Upper lobe of left lung (tissue), 4 donors: ENCODE data around the gene CD8A.

ENCODE experiments used
- POLR2A ChIP-seq, 4 donors: fragments of 450-650 bp; IDR thresholded peaks; one replicate each; pipeline ENCODE4 v1.5.1; 2016 to 2017; ENCODE audit warnings: antibody characterized with exemption in 4 of 4, mild to moderate bottlenecking in 2 of 4
- TF ChIP-seq, protein P1 (sequence below), 6 experiments: fragments of 450-650 bp in 4 of 6; fragments of 200-600 bp in 2 of 6; sonication (generic) in 2 of 6; IDR thresholded peaks; one replicate each; pipeline ENCODE4 v1.5.1; 2016 to 2019; ENCODE audit warnings: antibody characterized with exemption in 6 of 6

DNA sequence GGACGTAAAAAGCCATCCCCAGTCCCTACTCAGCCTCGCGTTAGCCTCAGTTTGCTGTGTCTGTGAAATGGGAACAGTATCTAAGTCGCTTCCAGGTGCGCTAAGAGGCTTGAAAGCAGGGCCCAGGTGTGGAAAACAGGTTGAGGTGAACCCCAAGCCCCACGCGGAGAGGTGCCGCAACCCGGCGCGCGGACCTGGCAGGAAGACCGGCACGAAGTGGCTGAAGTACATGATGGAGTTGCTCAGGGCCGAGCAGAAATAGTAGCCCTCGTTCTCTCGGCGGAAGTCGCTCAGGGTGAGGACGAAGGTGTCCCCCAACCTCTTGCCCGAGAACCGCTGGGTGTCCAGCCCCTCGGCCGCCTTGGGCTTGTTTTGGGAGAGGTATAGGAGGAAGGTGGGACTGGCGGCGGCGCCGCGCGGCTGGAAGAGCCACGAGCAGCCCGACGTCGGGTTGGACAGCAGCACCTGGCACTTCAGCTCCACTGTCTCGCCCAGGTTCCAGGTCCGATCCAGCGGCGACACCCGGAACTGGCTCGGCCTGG lies 508 bp downstream of the CD8A start:
- TF ChIP-seq, protein P1, sequence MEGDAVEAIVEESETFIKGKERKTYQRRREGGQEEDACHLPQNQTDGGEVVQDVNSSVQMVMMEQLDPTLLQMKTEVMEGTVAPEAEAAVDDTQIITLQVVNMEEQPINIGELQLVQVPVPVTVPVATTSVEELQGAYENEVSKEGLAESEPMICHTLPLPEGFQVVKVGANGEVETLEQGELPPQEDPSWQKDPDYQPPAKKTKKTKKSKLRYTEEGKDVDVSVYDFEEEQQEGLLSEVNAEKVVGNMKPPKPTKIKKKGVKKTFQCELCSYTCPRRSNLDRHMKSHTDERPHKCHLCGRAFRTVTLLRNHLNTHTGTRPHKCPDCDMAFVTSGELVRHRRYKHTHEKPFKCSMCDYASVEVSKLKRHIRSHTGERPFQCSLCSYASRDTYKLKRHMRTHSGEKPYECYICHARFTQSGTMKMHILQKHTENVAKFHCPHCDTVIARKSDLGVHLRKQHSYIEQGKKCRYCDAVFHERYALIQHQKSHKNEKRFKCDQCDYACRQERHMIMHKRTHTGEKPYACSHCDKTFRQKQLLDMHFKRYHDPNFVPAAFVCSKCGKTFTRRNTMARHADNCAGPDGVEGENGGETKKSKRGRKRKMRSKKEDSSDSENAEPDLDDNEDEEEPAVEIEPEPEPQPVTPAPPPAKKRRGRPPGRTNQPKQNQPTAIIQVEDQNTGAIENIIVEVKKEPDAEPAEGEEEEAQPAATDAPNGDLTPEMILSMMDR (IDR thresholded peaks at IDR 0.05), result no peak
- TF ChIP-seq POLR2A (IDR thresholded peaks at IDR 0.05), result no peak
